NCI-H1105 treated with DMSO at 0.1 percent for 48 hours (cell line): ENCODE measurements around the gene STUB1.
"Not testable (repeated sequence)": the region's sequence is repeated elsewhere in the genome, so short reads cannot be mapped to it uniquely, and the experiment has no call there.

Experiments
- DNase-seq: peaks from one replicate; lab custom pipeline; 2025; lab: John Stamatoyannopoulos, UW

STUB1 gene

GRCh38 chr16:678858-679813, 1.1 kb upstream of the STUB1 start:
- DNase-seq = no peak

GRCh38 chr16:680625-680945, 375 bp downstream of the STUB1 start:
- DNase-seq = no peak

GRCh38 chr16:680967-681745, 946 bp downstream of the STUB1 start:
- no peak for DNase-seq

- no peak for DNase-seq
These were observed 1.7 kb downstream of the STUB1 start for GRCh38 chr16:681746-682427.

GRCh38 chr16:682493-683395, 2.5 kb downstream of the STUB1 start:
- DNase-seq = no peak

GRCh38 chr16:683396-684070, 3.3 kb downstream of the STUB1 start:
- no peak for DNase-seq

DNA sequence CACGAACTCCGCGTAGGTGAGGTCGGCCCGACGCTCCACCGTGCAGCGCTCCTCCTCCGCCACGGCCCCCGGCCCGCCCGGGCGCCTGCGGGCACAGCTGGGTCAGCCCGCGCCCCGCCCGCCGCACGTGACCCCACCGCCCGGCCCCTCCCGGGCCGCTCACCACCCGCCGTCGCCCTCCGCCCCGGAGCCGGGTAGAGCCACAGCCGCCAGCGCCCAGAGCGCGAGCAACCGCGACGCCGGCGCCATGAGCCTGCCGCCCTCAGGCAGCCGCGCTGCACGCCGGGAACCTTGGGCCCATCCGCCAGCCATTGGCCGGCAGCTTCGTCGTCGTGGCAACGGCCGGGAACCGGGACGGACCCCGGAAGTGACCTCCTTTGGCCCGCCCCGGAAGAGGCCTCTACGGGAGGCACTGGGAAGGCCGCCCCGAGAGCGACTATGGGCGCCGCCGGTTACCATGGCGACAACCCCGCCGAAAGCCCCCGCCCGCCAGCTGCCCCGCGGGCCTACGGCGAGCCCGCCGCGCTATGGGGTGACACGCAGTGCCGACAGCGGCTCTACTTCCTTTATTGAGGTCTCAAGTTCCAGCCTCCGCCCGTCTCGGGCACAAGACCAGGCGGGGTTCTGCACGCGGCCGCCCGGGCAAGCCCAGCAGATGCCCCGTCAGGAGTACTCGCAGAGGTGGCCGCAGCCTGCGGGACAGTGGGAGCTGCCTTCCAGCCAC, 4.0 kb downstream of the STUB1 start, which contains the start of gene JMJD8:
Gene JMJD8, minus strand, starts transcription at position 264 of the 724 bp plus-strand sequence. Its CDS starts 15 bp downstream, at position 249.
- peak; percentile 83 for DNase-seq

DNA sequence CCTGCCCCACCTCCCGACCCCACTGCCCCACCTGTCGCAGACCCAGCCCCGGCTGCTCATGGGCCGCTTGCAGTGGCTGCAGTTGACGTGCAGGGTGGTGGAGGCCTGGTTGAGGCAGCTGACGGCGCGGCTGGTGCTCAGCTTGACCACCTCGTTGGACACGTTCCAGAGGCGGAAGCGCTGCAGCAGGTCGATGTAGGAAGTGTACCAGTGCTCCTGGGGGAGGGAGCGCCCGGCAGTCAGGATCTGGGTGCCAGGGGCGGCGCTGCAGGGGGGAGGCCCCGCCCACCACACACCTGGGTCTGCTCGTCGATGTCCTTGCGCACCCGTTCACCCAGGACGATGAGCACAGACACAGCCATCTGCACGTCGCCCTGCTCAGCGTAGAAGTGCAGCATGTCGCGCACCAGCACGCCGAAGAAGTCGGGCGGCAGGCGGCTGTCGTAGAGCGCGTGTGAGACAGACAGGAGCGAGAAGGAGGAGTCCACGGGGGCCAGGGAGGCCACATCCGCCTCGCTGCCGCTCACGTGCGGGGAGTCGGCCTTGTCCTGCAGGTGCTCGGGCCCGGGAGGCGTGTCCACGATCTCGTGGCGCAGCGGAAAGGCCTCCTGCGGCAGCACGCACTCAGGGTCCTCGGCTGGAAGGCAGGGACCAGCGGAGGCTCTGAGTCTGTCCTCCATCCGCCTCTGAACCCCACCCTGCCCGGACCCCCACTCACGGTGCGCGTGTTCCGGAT, 4.9 kb downstream of the STUB1 start:
- DNase-seq = peak; percentile 63

- no peak for DNase-seq
These were observed 5.8 kb downstream of the STUB1 start for GRCh38 chr16:685967-686366.

DNA sequence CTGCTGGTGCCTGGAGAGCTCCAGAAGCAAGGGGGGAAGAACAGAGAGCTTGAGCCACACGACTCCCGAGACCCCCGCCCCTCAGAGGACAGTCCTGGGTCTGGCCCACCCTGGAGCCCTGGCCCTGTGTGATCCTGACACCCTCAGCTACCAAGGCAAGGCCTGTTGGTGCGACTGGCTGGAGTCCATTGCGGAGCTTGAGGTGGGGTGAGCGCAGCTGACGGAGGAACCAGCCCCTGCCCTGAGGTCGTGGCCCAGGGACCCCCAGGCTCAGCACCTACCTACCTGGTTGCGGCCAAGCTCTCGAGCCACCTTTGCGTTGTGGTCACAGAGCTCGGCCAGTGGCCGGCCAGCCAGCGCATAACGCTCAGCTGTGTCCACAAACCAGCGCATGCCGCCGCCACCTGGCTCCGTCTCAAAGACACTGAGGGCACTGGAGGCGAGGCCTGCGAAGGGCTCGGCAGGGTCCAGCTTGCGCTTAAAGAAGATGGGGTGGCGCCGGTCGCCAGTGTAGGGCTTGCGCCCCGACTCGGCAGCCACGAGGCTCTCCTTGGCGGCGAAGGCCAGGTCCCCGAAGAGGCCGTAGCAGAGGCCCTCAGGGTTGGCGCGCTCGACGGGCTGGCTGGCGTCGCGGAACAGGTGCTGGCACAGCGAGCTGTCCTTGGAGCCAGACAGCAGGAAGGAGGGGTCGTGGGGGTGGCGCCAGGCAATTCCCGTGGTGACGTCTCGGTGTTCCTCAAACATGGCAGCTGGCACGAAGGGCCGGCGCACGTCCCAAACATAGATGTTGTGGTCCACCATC, 6.5 kb downstream of the STUB1 start:
- no peak for DNase-seq

- DNase-seq = no peak
These were observed 7.3 kb downstream of the STUB1 start for GRCh38 chr16:687499-687898.

DNA sequence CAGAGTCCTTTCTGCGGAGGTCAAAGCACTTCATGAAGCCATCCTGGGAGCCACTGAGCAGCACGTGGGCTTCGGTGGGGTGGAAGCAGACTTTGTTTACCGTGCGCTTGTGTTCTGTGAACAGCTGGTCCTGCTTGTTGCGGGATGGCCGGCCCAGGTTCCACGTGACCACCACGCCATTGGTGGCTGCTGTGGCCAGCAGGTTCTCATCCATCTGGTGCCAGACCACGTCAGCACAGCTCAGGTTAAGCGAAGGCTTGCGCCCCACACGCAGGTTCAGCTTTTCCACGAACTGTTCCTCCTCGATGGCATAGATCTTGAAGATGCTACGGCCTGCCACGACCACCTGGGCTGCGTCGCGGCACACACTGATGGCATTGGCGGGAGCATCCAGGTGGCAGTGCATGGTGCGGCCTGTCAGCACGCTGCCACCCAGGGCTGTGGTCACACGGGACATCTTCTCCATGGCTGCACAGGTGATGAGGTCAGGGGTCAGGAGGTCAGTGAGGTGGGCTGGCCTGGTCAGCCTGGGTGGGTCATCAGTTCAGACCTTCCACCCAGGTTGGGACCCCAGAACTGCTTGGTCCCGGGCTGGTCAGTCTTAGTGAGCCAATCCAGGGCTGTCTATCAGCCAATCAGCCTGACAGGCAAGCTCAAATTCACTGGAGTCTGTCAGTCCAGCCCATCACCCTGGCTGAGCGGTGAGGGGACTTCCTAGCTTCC, 9.1 kb downstream of the STUB1 start:
- DNase-seq = no peak

DNA sequence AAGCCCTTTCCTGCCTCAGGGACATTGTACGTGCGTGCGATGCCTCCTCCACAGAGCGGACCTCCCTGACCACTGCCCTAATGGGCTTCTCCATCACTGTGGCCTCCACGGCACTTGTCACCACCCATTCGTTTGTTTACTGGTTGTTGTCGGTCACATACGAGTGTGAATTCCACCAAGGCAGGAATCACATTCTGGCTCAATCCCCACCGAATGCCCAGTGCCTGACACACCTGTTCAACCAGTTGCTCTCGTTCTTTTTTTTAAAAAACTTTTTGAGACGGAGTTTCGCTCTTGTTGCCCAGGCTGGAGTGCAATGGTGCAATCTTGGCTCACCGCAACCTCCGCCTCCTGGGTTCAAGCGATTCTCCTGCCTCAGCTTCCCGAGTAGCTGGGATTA, 11.0 kb downstream of the STUB1 start:
- DNase-seq = not testable (repeated sequence)

GRCh38 chr16:692356-693108, 12.3 kb downstream of the STUB1 start:
- no peak for DNase-seq

- no peak for DNase-seq
These were observed 13.2 kb downstream of the STUB1 start for GRCh38 chr16:693364-693763.

- DNase-seq = no peak
These were observed 13.6 kb downstream of the STUB1 start for GRCh38 chr16:693766-694165.

DNA sequence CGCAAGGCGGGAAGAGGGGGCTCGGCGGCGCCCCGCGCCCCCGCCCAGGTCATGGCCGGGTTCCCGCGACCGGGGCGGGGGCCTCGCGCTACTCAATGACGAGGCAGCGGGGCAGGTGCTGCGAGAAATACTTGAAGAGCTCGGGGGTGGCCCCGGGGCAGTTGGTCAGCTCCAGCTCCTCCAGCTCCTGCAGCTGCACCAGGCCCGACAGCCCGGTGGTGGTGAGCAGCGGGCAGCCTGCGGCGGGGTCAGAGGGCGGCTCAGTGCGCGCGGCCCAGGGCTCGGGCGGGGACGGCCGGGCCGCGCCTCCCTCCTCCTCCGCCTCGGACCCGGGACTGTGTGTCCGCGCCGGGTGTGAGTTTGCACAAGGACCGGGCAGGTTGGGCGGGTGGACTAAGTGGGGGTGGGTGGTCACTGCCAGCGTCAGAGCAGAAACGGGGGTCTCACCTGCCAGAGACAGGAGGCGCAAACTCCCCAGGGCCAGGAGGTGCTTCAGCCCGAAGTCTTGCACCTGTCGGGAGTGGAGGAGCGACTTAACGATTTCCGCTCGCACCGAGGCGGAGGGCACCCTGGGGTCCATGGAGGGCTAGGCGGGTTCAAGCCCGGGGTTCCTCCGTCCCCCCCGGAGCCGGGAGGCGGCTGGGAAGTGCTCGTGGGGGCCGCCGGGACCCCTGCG, 14.1 kb downstream of the STUB1 start:
- DNase-seq = no peak
